Testis (tissue), 2 donors: Measurements from ENCODE around the gene TNFRSF8.
"Not testable (repeated sequence)": the region's sequence is repeated elsewhere in the genome, so short reads cannot be mapped to it uniquely, and the experiment has no call there.

ENCODE experiments used
- POLR2A ChIP-seq: fragments of 450-650 bp; IDR thresholded peaks from one replicate; pipeline ENCODE4 v1.6.1; 2017; ENCODE audit warnings: antibody characterized with exemption, mild to moderate bottlenecking, moderate library complexity
- TF ChIP-seq, protein P1 (sequence below), 3 experiments: fragments of 450-650 bp in 2 of 3; fragments of 200-600 bp in 1 of 3; sonication (generic) in 1 of 3; IDR thresholded peaks; one replicate each; pipeline ENCODE4 v1.5.1; 2016 to 2019; ENCODE audit warnings: antibody characterized with exemption in 3 of 3, mild to moderate bottlenecking in 2 of 3, moderate library complexity in 1 of 3

DNA sequence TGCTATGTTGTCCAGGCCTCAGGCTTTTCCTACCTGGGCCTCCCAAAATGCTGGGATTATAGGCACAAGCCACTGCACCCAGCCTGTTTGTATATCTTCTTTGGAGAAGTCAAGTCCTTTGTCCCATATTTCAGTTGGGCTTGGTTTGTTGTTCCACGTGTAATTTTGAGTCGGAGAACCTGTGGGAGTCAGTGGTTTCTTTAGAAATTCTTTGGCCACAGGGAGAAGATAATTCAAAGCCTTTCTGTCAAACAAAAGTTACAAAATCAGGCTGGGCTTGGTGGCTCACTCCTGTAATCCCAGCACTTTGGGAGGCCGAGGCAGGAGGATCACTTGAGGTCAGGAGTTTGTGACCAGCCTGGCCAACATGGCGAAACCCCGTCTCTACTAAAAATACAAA is 29.7 kb upstream of the TNFRSF8 start:
- TF ChIP-seq POLR2A: not testable (repeated sequence)
- TF ChIP-seq, protein P1, sequence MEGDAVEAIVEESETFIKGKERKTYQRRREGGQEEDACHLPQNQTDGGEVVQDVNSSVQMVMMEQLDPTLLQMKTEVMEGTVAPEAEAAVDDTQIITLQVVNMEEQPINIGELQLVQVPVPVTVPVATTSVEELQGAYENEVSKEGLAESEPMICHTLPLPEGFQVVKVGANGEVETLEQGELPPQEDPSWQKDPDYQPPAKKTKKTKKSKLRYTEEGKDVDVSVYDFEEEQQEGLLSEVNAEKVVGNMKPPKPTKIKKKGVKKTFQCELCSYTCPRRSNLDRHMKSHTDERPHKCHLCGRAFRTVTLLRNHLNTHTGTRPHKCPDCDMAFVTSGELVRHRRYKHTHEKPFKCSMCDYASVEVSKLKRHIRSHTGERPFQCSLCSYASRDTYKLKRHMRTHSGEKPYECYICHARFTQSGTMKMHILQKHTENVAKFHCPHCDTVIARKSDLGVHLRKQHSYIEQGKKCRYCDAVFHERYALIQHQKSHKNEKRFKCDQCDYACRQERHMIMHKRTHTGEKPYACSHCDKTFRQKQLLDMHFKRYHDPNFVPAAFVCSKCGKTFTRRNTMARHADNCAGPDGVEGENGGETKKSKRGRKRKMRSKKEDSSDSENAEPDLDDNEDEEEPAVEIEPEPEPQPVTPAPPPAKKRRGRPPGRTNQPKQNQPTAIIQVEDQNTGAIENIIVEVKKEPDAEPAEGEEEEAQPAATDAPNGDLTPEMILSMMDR (IDR thresholded peaks at IDR 0.05): not testable (repeated sequence)
